Measurements from ENCODE around the gene COQ7. TPM values are rescaled to one million over a fixed set of nuclear protein-coding genes. Genes with fewer than 3 reads are reported as not detected.
A peak's percentile ranks its signal among the peaks of the same experiment; 100 is the strongest.

The COQ7 gene
- total RNA-seq, 2 experiments from 2014 or later, result 16.4 to 21.3 TPM

GRCh38 chr16:19068237-19068815 lies 912 bp downstream of the COQ7 start:
- H3K27me3 Mint-ChIP-seq (ENCODE audit: low read depth), result no peaks in the 10 kb centered on the region
- DNase-seq, result no peak

GRCh38 chr16:19071811-19072777 lies 4.7 kb downstream of the COQ7 start:
- Mint-ChIP-seq H3K27me3 (ENCODE audit: low read depth) (no peaks in the 10 kb centered on the region), H3K27ac (no peak overlapping the region), H3K36me3 (ENCODE audit: low read depth) (peaks cover 10% of the 10 kb centered on the region), H3K4me3 (no peak overlapping the region), H3K4me1 (ENCODE audit: low read depth) (peaks cover 5% of the 10 kb centered on the region), H3K9me3 (no peaks in the 10 kb centered on the region)
- CTCF ChIA-PET, result interaction anchor here (0.8 to 2.1 kb wide), 3 partner anchors 13 to 89 kb away, joined by 3 to 14 read pairs (median 4); no protein-coding TSS in a partner anchor
- DNase-seq, result peak; percentile 74
- intact Hi-C loops (cut with micrococcal nuclease), result loop anchor here (1.0 kb wide), 1 partner anchor 89 kb away; the partner anchor contains the start of gene TMC7

More at GRCh38 chr16:19068237-19068815, 912 bp downstream of the COQ7 start:
- peak overlapping the region; percentile 92 for H3K27ac Mint-ChIP-seq
- CTCF ChIA-PET, result interaction anchor here (0.6 to 1.8 kb wide), 4 partner anchors 9 to 266 kb away, joined by 3 to 9 read pairs (median 4); no protein-coding TSS in a partner anchor
- H3K4me3 Mint-ChIP-seq, result peak overlapping the region; percentile 89
- peaks cover 8% of the 10 kb centered on the region for H3K4me1 Mint-ChIP-seq (ENCODE audit: low read depth)
- peaks cover 2% of the 10 kb centered on the region for H3K36me3 Mint-ChIP-seq (ENCODE audit: low read depth)
- no peaks in the 10 kb centered on the region for H3K9me3 Mint-ChIP-seq
- intact Hi-C loops (cut with micrococcal nuclease), result loop anchor here (10.0 kb wide), 1 partner anchor 1666 kb away; no protein-coding TSS in a partner anchor

- Mint-ChIP-seq H3K27me3 (ENCODE audit: low read depth) (no peaks in the 10 kb centered on the region), H3K4me3 (no peak overlapping the region), H3K27ac (no peak overlapping the region), H3K4me1 (ENCODE audit: low read depth) (peaks cover 2% of the 10 kb centered on the region), H3K9me3 (no peaks in the 10 kb centered on the region), H3K36me3 (ENCODE audit: low read depth) (peaks cover 13% of the 10 kb centered on the region)
- intact Hi-C loops (cut with micrococcal nuclease), result no loop called here
- CTCF ChIA-PET, result interaction anchor here (0.8 to 2.1 kb wide), 3 partner anchors 13 to 90 kb away, joined by 3 to 14 read pairs (median 4); no protein-coding TSS in a partner anchor
- no peak for DNase-seq
Measured at GRCh38 chr16:19073344-19073743, 5.9 kb downstream of the COQ7 start.

GRCh38 chr16:19073863-19074262 lies 6.4 kb downstream of the COQ7 start:
- Mint-ChIP-seq H3K4me3 (no peak overlapping the region), H3K36me3 (ENCODE audit: low read depth) (peaks cover 17% of the 10 kb centered on the region), H3K4me1 (ENCODE audit: low read depth) (peaks cover under 1% of the 10 kb centered on the region), H3K9me3 (no peaks in the 10 kb centered on the region), H3K27ac (no peak overlapping the region), H3K27me3 (ENCODE audit: low read depth) (no peaks in the 10 kb centered on the region)
- CTCF ChIA-PET, result interaction anchor here (1.2 kb wide), 1 partner anchor 12 kb away, joined by 10 read pairs; no protein-coding TSS in a partner anchor
- intact Hi-C loops (cut with micrococcal nuclease), result no loop called here
- no peak for DNase-seq

- Mint-ChIP-seq H3K36me3 (ENCODE audit: low read depth) (peaks cover 26% of the 10 kb centered on the region), H3K27me3 (ENCODE audit: low read depth) (no peaks in the 10 kb centered on the region), H3K4me1 (ENCODE audit: low read depth) (no peaks in the 10 kb centered on the region), H3K9me3 (no peaks in the 10 kb centered on the region), H3K27ac (no peak overlapping the region), H3K4me3 (no peak overlapping the region)
- CTCF ChIA-PET, result interaction anchor here (1.4 kb wide), 1 partner anchor 10 kb away, joined by 3 read pairs; no protein-coding TSS in a partner anchor
- intact Hi-C loops (cut with micrococcal nuclease), result no loop called here
- DNase-seq, result no peak
Measured at GRCh38 chr16:19075511-19075910, 8.1 kb downstream of the COQ7 start.

GRCh38 chr16:19077879-19078278 lies 10.5 kb downstream of the COQ7 start:
- H3K9me3 Mint-ChIP-seq, result no peaks in the 10 kb centered on the region
- H3K4me3 Mint-ChIP-seq, result no peak overlapping the region
- no peaks in the 10 kb centered on the region for H3K27me3 Mint-ChIP-seq (ENCODE audit: low read depth)
- intact Hi-C loops (cut with micrococcal nuclease), result no loop called here
- CTCF ChIA-PET, result interaction anchor here (0.9 to 1.0 kb wide), 2 partner anchors 8 to 9 kb away, joined by 3 read pairs; no protein-coding TSS in a partner anchor
- H3K36me3 Mint-ChIP-seq (ENCODE audit: low read depth), result peaks cover 37% of the 10 kb centered on the region
- DNase-seq, result no peak
- H3K27ac Mint-ChIP-seq, result no peak overlapping the region
- H3K4me1 Mint-ChIP-seq (ENCODE audit: low read depth), result no peaks in the 10 kb centered on the region

- intact Hi-C loops (cut with micrococcal nuclease), result no loop called here
Measured at GRCh38 chr16:19083670-19084069, 16.3 kb downstream of the COQ7 start.

GRCh38 chr16:19084139-19084538 lies 16.7 kb downstream of the COQ7 start:
- Mint-ChIP-seq H3K4me3 (no peak overlapping the region), H3K36me3 (ENCODE audit: low read depth) (peaks cover 20% of the 10 kb centered on the region), H3K9me3 (no peaks in the 10 kb centered on the region), H3K27me3 (ENCODE audit: low read depth) (peaks cover 8% of the 10 kb centered on the region), H3K4me1 (ENCODE audit: low read depth) (no peaks in the 10 kb centered on the region), H3K27ac (no peak overlapping the region)
- intact Hi-C loops (cut with micrococcal nuclease), result no loop called here
- CTCF ChIA-PET, result interaction anchor here (0.6 to 0.9 kb wide), 2 partner anchors 15 to 404 kb away, joined by 4 to 5 read pairs; no protein-coding TSS in a partner anchor
- DNase-seq, result no peak

More at GRCh38 chr16:19083670-19084069, 16.3 kb downstream of the COQ7 start:
- H3K4me1 Mint-ChIP-seq (ENCODE audit: low read depth), result no peaks in the 10 kb centered on the region
- peaks cover 24% of the 10 kb centered on the region for H3K36me3 Mint-ChIP-seq (ENCODE audit: low read depth)
- no peaks in the 10 kb centered on the region for H3K9me3 Mint-ChIP-seq
- no peak overlapping the region for H3K4me3 Mint-ChIP-seq
- no peak for DNase-seq
- CTCF ChIA-PET, result no interaction called here
- H3K27ac Mint-ChIP-seq, result no peak overlapping the region
- peaks cover 8% of the 10 kb centered on the region for H3K27me3 Mint-ChIP-seq (ENCODE audit: low read depth)

GRCh38 chr16:19084879-19085278 lies 17.5 kb downstream of the COQ7 start:
- no peak overlapping the region for H3K4me3 Mint-ChIP-seq
- CTCF ChIA-PET, result interaction anchor here (0.6 to 2.6 kb wide), 6 partner anchors 8 to 290 kb away, joined by 3 to 14 read pairs (median 5); no protein-coding TSS in a partner anchor
- intact Hi-C loops (cut with micrococcal nuclease), result loop anchor here (5.0 kb wide), 1 partner anchor 802 kb away; no protein-coding TSS in a partner anchor
- H3K4me1 Mint-ChIP-seq (ENCODE audit: low read depth), result no peaks in the 10 kb centered on the region
- no peaks in the 10 kb centered on the region for H3K9me3 Mint-ChIP-seq
- no peak overlapping the region for H3K27ac Mint-ChIP-seq
- no peak for DNase-seq
- H3K27me3 Mint-ChIP-seq (ENCODE audit: low read depth), result peaks cover 8% of the 10 kb centered on the region
- H3K36me3 Mint-ChIP-seq (ENCODE audit: low read depth), result peaks cover 15% of the 10 kb centered on the region

GRCh38 chr16:19085679-19086200 lies 18.3 kb downstream of the COQ7 start:
- Mint-ChIP-seq H3K4me3 (no peak overlapping the region), H3K4me1 (ENCODE audit: low read depth) (no peaks in the 10 kb centered on the region), H3K27ac (no peak overlapping the region), H3K27me3 (ENCODE audit: low read depth) (peaks cover 8% of the 10 kb centered on the region), H3K36me3 (ENCODE audit: low read depth) (peaks cover 13% of the 10 kb centered on the region), H3K9me3 (no peaks in the 10 kb centered on the region)
- CTCF ChIA-PET, result interaction anchor here (0.7 to 2.6 kb wide), 27 partner anchors 8 to 927 kb away, joined by 3 to 14 read pairs (median 3); partner anchors contain the start of genes CCP110 and COQ7
- intact Hi-C loops (cut with micrococcal nuclease), result loop anchor here (1.0 to 5.0 kb wide), 4 partner anchors 95 to 802 kb away; no protein-coding TSS in a partner anchor
- no peak for DNase-seq

- CTCF ChIA-PET, result interaction anchor here (0.7 to 2.6 kb wide), 30 partner anchors 8 to 926 kb away, joined by 3 to 14 read pairs (median 3); partner anchors contain the start of genes CCP110 and COQ7
- intact Hi-C loops (cut with micrococcal nuclease), result loop anchor here (1.0 to 5.0 kb wide), 4 partner anchors 94 to 801 kb away; no protein-coding TSS in a partner anchor
- H3K4me1 Mint-ChIP-seq (ENCODE audit: low read depth), result no peaks in the 10 kb centered on the region
- no peak overlapping the region for H3K27ac Mint-ChIP-seq
- peak; percentile 78 for DNase-seq
- H3K36me3 Mint-ChIP-seq (ENCODE audit: low read depth), result peaks cover 6% of the 10 kb centered on the region
- peaks cover 2% of the 10 kb centered on the region for H3K9me3 Mint-ChIP-seq
- peak overlapping the region; percentile 56 for H3K4me3 Mint-ChIP-seq
- peaks cover 8% of the 10 kb centered on the region for H3K27me3 Mint-ChIP-seq (ENCODE audit: low read depth)
Measured at GRCh38 chr16:19086322-19087199, 19.1 kb downstream of the COQ7 start.
